IMR-90 (cell line): ENCODE measurements around the gene KDSR. TPM values are rescaled to one million over a fixed set of nuclear protein-coding genes. Genes with fewer than 3 reads are reported as not detected.

Source experiments
- ATAC-seq: fragments of 200-7000 bp; cut with Tn5 transposase; 2 replicates; pipeline ENCODE4 v1.9.1; 2020; ENCODE audit warnings: low read depth, mild to moderate bottlenecking, moderate library complexity
- BruUV-seq: library from RNA; stranded (reverse); fragments of 400-500 nt; replicated peaks from 2 replicates; lab custom pipeline; 2021; lab: Mats Ljungman, UMichigan
- CTCF ChIA-PET: fragments of 300-600 bp; formaldehyde crosslinking; extraction: SDS; loops from one replicate; lab custom pipeline; 2021; ENCODE audit warnings: antibody characterized with exemption; lab: Yijun Ruan, JAX
- POLR2A ChIA-PET: fragments of 300-600 bp; sonication (Branson Sonifier 250); formaldehyde crosslinking; loops from one replicate; lab custom pipeline; 2022; ENCODE audit warnings: antibody characterized with exemption; ENCODE audit not compliant: unreplicated experiment; lab: Charles Lee
- DNase-seq: peaks from one replicate; pipeline ENCODE4 v3.0.0; 2013
- H2AFZ ChIP-seq: replicated peaks from 2 replicates; pipeline ENCODE3; 2013; ENCODE audit warnings: low read length, mild to moderate bottlenecking; ENCODE audit not compliant: poor library complexity
- H2AK5ac ChIP-seq: 2 replicates; pipeline ENCODE4 v1.6.1; 2013; ENCODE audit warnings: low read depth, low read length, inconsistent platforms
- H2AK9ac ChIP-seq: replicated peaks from 2 replicates; pipeline ENCODE3; 2013; ENCODE audit warnings: mild to moderate bottlenecking, low read depth, low read length, moderate library complexity; ENCODE audit not compliant: poor library complexity
- H2BK120ac ChIP-seq: 2 replicates; pipeline ENCODE4 v1.6.1; 2013; ENCODE audit warnings: low read depth, low read length, inconsistent platforms
- H2BK15ac ChIP-seq: 3 replicates; pipeline ENCODE4 v1.6.1; 2013; ENCODE audit warnings: low read depth, low read length, inconsistent platforms
- H2BK20ac ChIP-seq: 2 replicates; pipeline ENCODE4 v1.6.1; 2013; ENCODE audit warnings: low read depth, mild to moderate bottlenecking, inconsistent platforms, low read length, moderate library complexity
- H2BK5ac ChIP-seq: 2 replicates; pipeline ENCODE4 v1.6.1; 2013; ENCODE audit warnings: mild to moderate bottlenecking, low read depth, low read length, inconsistent platforms; ENCODE audit not compliant: poor library complexity, severe bottlenecking
- H3K14ac ChIP-seq: replicated peaks from 2 replicates; pipeline ENCODE4 v1.6.1; 2013; ENCODE audit warnings: low read depth, low read length, inconsistent platforms
- H3K18ac ChIP-seq: 2 replicates; pipeline ENCODE4 v1.6.1; 2013; ENCODE audit warnings: low read depth, low read length, control low read depth
- H3K23ac ChIP-seq: 2 replicates; pipeline ENCODE4 v1.6.1; 2013; ENCODE audit warnings: low read depth, low read length, inconsistent platforms
- H3K27ac ChIP-seq: 2 replicates; pipeline ENCODE4 v1.5.1; 2013; ENCODE audit warnings: mild to moderate bottlenecking, control low read depth, low read length; ENCODE audit not compliant: insufficient read depth
- H3K27me3 ChIP-seq: 2 replicates; pipeline ENCODE4 v1.6.1; 2013; ENCODE audit warnings: low read length; ENCODE audit not compliant: control insufficient read depth, insufficient read depth
- H3K36me3 ChIP-seq: 2 replicates; pipeline ENCODE4 v1.6.1; 2013; ENCODE audit warnings: low read length, mixed read lengths; ENCODE audit not compliant: control insufficient read depth, insufficient read depth
- H3K4ac ChIP-seq: 2 replicates; pipeline ENCODE4 v1.6.1; 2013; ENCODE audit warnings: low read depth, low read length, inconsistent platforms
- H3K4me1 ChIP-seq: 2 replicates; pipeline ENCODE4 v1.6.1; 2013; ENCODE audit warnings: low read length, mixed read lengths; ENCODE audit not compliant: control insufficient read depth, insufficient read depth
- H3K4me2 ChIP-seq: 2 replicates; pipeline ENCODE4 v1.6.1; 2013; ENCODE audit warnings: low read depth, mild to moderate bottlenecking, control low read depth, low read length, moderate library complexity
- H3K4me3 ChIP-seq: 2 replicates; pipeline ENCODE4 v1.5.1; 2013; ENCODE audit warnings: low read depth, mild to moderate bottlenecking, control low read depth, low read length, moderate library complexity; ENCODE audit not compliant: insufficient read depth
- H3K56ac ChIP-seq: 2 replicates; pipeline ENCODE4 v1.6.1; 2013; ENCODE audit warnings: low read length, inconsistent platforms; ENCODE audit not compliant: insufficient read depth; ENCODE audit errors: extremely low read depth
- H3K79me1 ChIP-seq, 2 experiments: 2 replicates each; pipeline ENCODE4 v1.6.1; 2013; ENCODE audit warnings: low read length in 2 of 2, inconsistent platforms in 1 of 2, low read depth in 1 of 2
- H3K9ac ChIP-seq: 2 replicates; pipeline ENCODE4 v1.6.1; 2013; ENCODE audit warnings: low read depth, low read length, control low read depth
- H3K9me1 ChIP-seq: 2 replicates; pipeline ENCODE4 v1.6.1; 2013; ENCODE audit warnings: low read length, inconsistent platforms; ENCODE audit not compliant: insufficient read depth
- H3K9me3 ChIP-seq: 2 replicates; pipeline ENCODE4 v1.6.1; 2013; ENCODE audit warnings: low read length; ENCODE audit not compliant: control insufficient read depth, insufficient read depth
- H4K20me1 ChIP-seq: 2 replicates; pipeline ENCODE4 v1.6.1; 2013; ENCODE audit warnings: low read length, inconsistent platforms; ENCODE audit not compliant: insufficient read depth
- H4K5ac ChIP-seq: 2 replicates; pipeline ENCODE4 v1.6.1; 2013; ENCODE audit warnings: mild to moderate bottlenecking, low read depth, low read length, control low read depth
- H4K8ac ChIP-seq, 2 experiments: 2 replicates each; pipeline ENCODE4 v1.6.1; 2013; ENCODE audit warnings: low read depth in 2 of 2, low read length in 2 of 2, control low read depth in 1 of 2, inconsistent platforms in 1 of 2
- H4K91ac ChIP-seq: 2 replicates; pipeline ENCODE4 v1.6.1; 2013; ENCODE audit warnings: low read depth, low read length, inconsistent platforms; ENCODE audit not compliant: insufficient read depth
- CHD1 ChIP-seq: IDR thresholded peaks from 2 replicates; pipeline ENCODE4 v1.6.1; 2012; ENCODE audit warnings: low read depth, low read length, improper control_type of control experiment
- MAFK ChIP-seq: IDR thresholded peaks from 2 replicates; pipeline ENCODE4 v1.6.1; 2012; ENCODE audit warnings: low read depth, low read length, improper control_type of control experiment
- NFE2L2 ChIP-seq: fragments of 150-350 bp; IDR thresholded peaks from 2 replicates; pipeline ENCODE4 v1.6.1; 2016; ENCODE audit warnings: low read depth, mild to moderate bottlenecking, low read length
- RCOR1 ChIP-seq: IDR thresholded peaks from 2 replicates; pipeline ENCODE4 v1.6.1; 2012; ENCODE audit warnings: mild to moderate bottlenecking, low read length, improper control_type of control experiment; ENCODE audit not compliant: insufficient replicate concordance
- WGBS, 2 experiments: methylation state at CpG; one replicate each; pipeline versions ENCODE4 v1.1.5 to v1.1.7; 2013; ENCODE audit warnings: missing lambda C conversion rate in 2 of 2; ENCODE audit not compliant: insufficient read length in 1 of 2; ENCODE audit errors: extremely low coverage in 2 of 2; 5-methylcytosine and 5-hydroxymethylcytosine counted together
- dilution Hi-C: fragments of 300-500 bp; cut with HindIII; formaldehyde crosslinking; loops from one replicate; pipeline ENCODE4 v1.14.3; 2018; ENCODE audit warnings: low sequenced_read_pairs; ENCODE audit not compliant: unreplicated experiment
- in situ Hi-C: fragments of 300-500 bp; cut with MboI; formaldehyde crosslinking; loops from 3 replicates; pipeline ENCODE4 v1.14.3; 2019; ENCODE audit warnings: low sequenced_read_pairs, inconsistent platforms, mixed read lengths
- intact Hi-C: fragments of 100-400 bp; cut with micrococcal nuclease; formaldehyde crosslinking; loops from 2 replicates; pipeline ENCODE4 v1.10.0; 2022
- polyA plus RNA-seq, 3 experiments: library from polyadenylated mRNA; depleted of rRNA; stranded (reverse); fragments of >200 nt; gene quantifications; 2 replicates each; pipeline ENCODE4 v1.2.3, GENCODE V29; 2012; ENCODE audit warnings: low replicate concordance in 1 of 3
- total RNA-seq: library from RNA; depleted of rRNA; stranded (reverse); fragments of >200 nt; gene quantifications from 2 replicates; pipeline ENCODE4 v1.2.3, GENCODE V29; 2012
- TF ChIP-seq, protein P1 (sequence below): conservative IDR thresholded peaks from 2 replicates; pipeline ENCODE4 v1.5.1; 2012; ENCODE audit warnings: mild to moderate bottlenecking, low read depth, low read length, improper control_type of control experiment

Gene KDSR
- total and polyA plus RNA-seq, 2 of the 4 experiments (the other 2 are of a cell fraction): 21.5 to 21.9 TPM

GRCh38 chr18:63314062-63314790, 52.8 kb downstream of the KDSR start:
- Histone ChIP-seq H4K5ac (no peak overlapping the region), H3K56ac (no peak overlapping the region), H3K4me1 (peaks cover 3% of the 10 kb centered on the region; the same call in 1 of the 2 replicates), H3K23ac (no peak overlapping the region), H3K14ac (no peak overlapping the region), H3K36me3 (no peaks in the 10 kb centered on the region), H4K91ac (no peak overlapping the region), H3K9me1 (no peaks in the 10 kb centered on the region), H3K18ac (no peak overlapping the region), H4K8ac (no peak overlapping the region), H3K27me3 (peaks cover 19% of the 10 kb centered on the region), H3K9ac (no peak overlapping the region), H2BK15ac (no peak overlapping the region), H2AK5ac (no peak overlapping the region), H2BK5ac (no peak overlapping the region), H3K79me1 (peaks cover 0 to 4% of the 10 kb centered on the region in 2 experiments; a peak in 1 of 4 replicates), H3K27ac (no peak overlapping the region), H2BK120ac (no peak overlapping the region), H2AK9ac (no peak overlapping the region), H3K4me3 (no peak overlapping the region), H3K4ac (no peak overlapping the region), H2AFZ (no peak overlapping the region), H2BK20ac (no peak overlapping the region), H3K9me3 (no peaks in the 10 kb centered on the region), H3K4me2 (no peak overlapping the region), H4K20me1 (no peaks in the 10 kb centered on the region)
- WGBS, 2 experiments: no CpG with 5 or more reads among the region's 4 CpGs
- no peak for ATAC-seq
- TF ChIP-seq, protein P1, sequence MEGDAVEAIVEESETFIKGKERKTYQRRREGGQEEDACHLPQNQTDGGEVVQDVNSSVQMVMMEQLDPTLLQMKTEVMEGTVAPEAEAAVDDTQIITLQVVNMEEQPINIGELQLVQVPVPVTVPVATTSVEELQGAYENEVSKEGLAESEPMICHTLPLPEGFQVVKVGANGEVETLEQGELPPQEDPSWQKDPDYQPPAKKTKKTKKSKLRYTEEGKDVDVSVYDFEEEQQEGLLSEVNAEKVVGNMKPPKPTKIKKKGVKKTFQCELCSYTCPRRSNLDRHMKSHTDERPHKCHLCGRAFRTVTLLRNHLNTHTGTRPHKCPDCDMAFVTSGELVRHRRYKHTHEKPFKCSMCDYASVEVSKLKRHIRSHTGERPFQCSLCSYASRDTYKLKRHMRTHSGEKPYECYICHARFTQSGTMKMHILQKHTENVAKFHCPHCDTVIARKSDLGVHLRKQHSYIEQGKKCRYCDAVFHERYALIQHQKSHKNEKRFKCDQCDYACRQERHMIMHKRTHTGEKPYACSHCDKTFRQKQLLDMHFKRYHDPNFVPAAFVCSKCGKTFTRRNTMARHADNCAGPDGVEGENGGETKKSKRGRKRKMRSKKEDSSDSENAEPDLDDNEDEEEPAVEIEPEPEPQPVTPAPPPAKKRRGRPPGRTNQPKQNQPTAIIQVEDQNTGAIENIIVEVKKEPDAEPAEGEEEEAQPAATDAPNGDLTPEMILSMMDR: no peak
- TF ChIP-seq NFE2L2 (no peak), RCOR1 (no peak), CHD1 (no peak), MAFK (no peak)
- intact Hi-C loops: no loop called here
- no TSS peak for BruUV-seq
- DNase-seq: no peak
- POLR2A ChIA-PET: no interaction called here
- dilution Hi-C loops: no loop called here
- in situ Hi-C loops: no loop called here
- CTCF ChIA-PET: no interaction called here
